Measurements from ENCODE around the gene NHERF1. TPM values are rescaled to one million over a fixed set of nuclear protein-coding genes. Genes with fewer than 3 reads are reported as not detected.

The NHERF1 gene
- total and polyA plus RNA-seq, 2 donors (not counting 3 experiments of a cell fraction or from before 2014, with no cell fraction given) = 24.4 to 26.9 TPM

DNA sequence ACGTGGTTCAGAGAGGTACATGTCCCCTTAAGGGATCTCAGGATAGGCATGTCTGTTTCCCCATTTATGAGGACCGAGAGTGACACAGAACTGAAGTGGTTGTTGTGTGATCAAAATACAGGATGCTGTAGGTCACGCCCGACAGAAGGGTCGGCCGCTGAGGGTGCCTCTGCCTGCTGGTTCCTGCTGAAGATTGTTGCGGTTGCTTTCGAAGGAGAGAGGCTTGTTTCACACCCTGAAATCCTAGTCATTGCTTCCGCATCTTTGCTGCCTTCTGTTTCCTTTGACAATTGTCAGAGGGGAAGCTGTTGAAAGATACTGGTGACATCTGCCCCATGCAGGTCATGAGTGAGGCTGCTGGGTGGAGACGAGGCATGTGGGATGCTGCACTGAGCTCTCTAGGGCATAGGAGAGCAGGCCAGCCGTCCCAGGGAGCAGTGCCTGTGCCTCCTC is 31.5 kb downstream of the NHERF1 start:
- Histone ChIP-seq H3K4me1 (ENCODE audit: control insufficient read depth, extremely low read depth, insufficient read depth, low read length) (peaks cover 7% of the 10 kb centered on the region), H4K20me1 (replicated peaks; ENCODE audit: control insufficient read depth, extremely low read depth, insufficient read depth, low read length) (no peaks in the 10 kb centered on the region), H3K9me3 (replicated peaks; ENCODE audit: control insufficient read depth, insufficient read depth, low read length) (no peaks in the 10 kb centered on the region), H3K27ac (ENCODE audit: insufficient read depth, low read depth, low read length) (no peak overlapping the region), H3K4me3 (replicated peaks in 1 of 3; ENCODE audit: insufficient read depth in 1 of 3, low read depth in 1 of 3, low read length in 3 of 3) (no peak overlapping the region), H3K79me2 (ENCODE audit: control insufficient read depth, insufficient read depth, low read length) (peaks cover 19% of the 10 kb centered on the region), H3K9me1 (replicated peaks; ENCODE audit: control insufficient read depth, extremely low read depth, insufficient read depth, low read length) (no peaks in the 10 kb centered on the region), H3K4me2 (ENCODE audit: insufficient read depth, low read length) (no peak overlapping the region), H3K36me3 (ENCODE audit: control insufficient read depth in 2 of 2, extremely low read depth in 1 of 2, insufficient read depth in 2 of 2, low read length in 2 of 2) (peaks cover 0 to 3% of the 10 kb centered on the region in 2 experiments), H3K9ac (replicated peaks; ENCODE audit: extremely low read depth, insufficient read depth, low read length) (no peak overlapping the region), H3K27me3 (ENCODE audit: control insufficient read depth in 2 of 2, insufficient read depth in 2 of 2, low read length in 2 of 2) (no peaks in the 10 kb centered on the region), H2AFZ (ENCODE audit: low read depth, low read length) (no peak overlapping the region)
- CTCF ChIA-PET = interaction anchor here (1.3 to 5.5 kb wide), 5 partner anchors 9 to 123 kb away, joined by 3 to 29 read pairs (median 5); partner anchors contain the start of gene GRIN2C
- dilution Hi-C loops (cut with MboI; ENCODE audit: extremely low pct_ligation_motif_present, low sequenced_read_pairs) = no loop called here
- FAIRE-seq (no peak), DNase-seq (ENCODE audit: low read depth, low spot score) (no peak)
- POLR2A ChIA-PET = no interaction called here
- BruUV-seq (replicated peaks) = no TSS peak
- intact Hi-C loops (cut with micrococcal nuclease) = loop anchor here (5.0 kb wide), 1 partner anchor 92 kb away; the partner anchor contains the start of gene FDXR
- TF ChIP-seq FOS (IDR thresholded peaks at IDR 0.05; ENCODE audit: borderline replicate concordance, insufficient read depth, low read length) (no peak), EZH2 (IDR thresholded peaks at IDR 0.05; ENCODE audit: borderline replicate concordance, low read depth, low read length, severe bottlenecking) (no peak), MYC (IDR thresholded peaks at IDR 0.05; ENCODE audit: low read depth, low read length) (no peak), JUN (IDR thresholded peaks at IDR 0.05; ENCODE audit: borderline replicate concordance, insufficient read depth, insufficient read length, low read depth) (no peak), POLR2AphosphoS5 (IDR thresholded peaks at IDR 0.05; ENCODE audit: insufficient read depth, low read depth, low read length) (no peak)

DNA sequence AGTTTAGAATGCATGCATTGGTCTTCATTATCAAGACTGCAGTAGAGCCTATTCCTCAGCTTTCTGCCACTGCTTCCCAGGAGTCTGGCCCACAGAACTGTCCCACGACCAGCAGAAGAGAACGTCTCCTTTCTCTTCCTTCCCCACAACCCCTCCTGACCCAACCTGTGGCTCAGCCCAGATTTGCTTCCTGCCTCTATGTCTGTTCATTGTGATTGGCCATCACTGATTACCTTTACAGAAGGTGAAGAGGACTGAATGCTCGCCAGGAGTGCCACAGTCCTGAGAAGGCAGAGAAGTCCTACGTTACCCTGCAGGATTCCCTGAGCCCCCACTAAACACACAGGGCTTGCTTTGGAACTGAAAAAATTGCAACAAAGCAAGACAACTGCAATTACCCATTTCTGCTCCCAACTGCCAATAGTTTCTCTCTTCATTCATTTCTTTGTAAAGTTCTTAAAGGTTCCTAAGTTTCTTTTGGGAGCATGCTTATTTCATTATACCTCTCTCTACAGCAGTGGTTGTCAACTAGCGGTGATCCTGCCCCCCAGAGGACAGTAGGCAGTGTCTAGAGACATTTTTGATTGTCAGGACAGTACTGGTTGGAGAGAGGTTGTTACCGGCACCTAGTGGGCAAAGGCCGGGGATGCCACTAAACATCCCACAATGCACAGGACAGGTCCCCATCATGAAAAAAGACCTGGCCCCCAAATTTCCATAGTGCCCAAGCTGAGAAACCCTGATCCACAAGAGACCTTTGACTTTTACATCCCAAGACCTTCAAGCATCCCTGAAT is 32.2 kb downstream of the NHERF1 start:
- Histone ChIP-seq H3K79me2 (ENCODE audit: control insufficient read depth, insufficient read depth, low read length) (peaks cover 12% of the 10 kb centered on the region), H4K20me1 (replicated peaks; ENCODE audit: control insufficient read depth, extremely low read depth, insufficient read depth, low read length) (no peaks in the 10 kb centered on the region), H3K27ac (ENCODE audit: insufficient read depth, low read depth, low read length) (no peak overlapping the region), H3K9me3 (replicated peaks; ENCODE audit: control insufficient read depth, insufficient read depth, low read length) (no peaks in the 10 kb centered on the region), H3K4me3 (replicated peaks in 1 of 3; ENCODE audit: insufficient read depth in 1 of 3, low read depth in 1 of 3, low read length in 3 of 3) (no peak overlapping the region), H3K36me3 (ENCODE audit: control insufficient read depth in 2 of 2, extremely low read depth in 1 of 2, insufficient read depth in 2 of 2, low read length in 2 of 2) (peaks cover 0 to 6% of the 10 kb centered on the region in 2 experiments), H3K9ac (replicated peaks; ENCODE audit: extremely low read depth, insufficient read depth, low read length) (no peak overlapping the region), H3K4me2 (ENCODE audit: insufficient read depth, low read length) (no peak overlapping the region), H3K27me3 (ENCODE audit: control insufficient read depth in 2 of 2, insufficient read depth in 2 of 2, low read length in 2 of 2) (no peaks in the 10 kb centered on the region), H3K9me1 (replicated peaks; ENCODE audit: control insufficient read depth, extremely low read depth, insufficient read depth, low read length) (no peaks in the 10 kb centered on the region), H2AFZ (ENCODE audit: low read depth, low read length) (no peak overlapping the region), H3K4me1 (ENCODE audit: control insufficient read depth, extremely low read depth, insufficient read depth, low read length) (peaks cover 7% of the 10 kb centered on the region)
- CTCF ChIA-PET = interaction anchor here (0.7 to 5.5 kb wide), 6 partner anchors 11 to 123 kb away, joined by 3 to 29 read pairs (median 6); partner anchors contain the start of gene GRIN2C
- POLR2A ChIA-PET = no interaction called here
- TF ChIP-seq POLR2AphosphoS5 (IDR thresholded peaks at IDR 0.05; ENCODE audit: insufficient read depth, low read depth, low read length) (no peak), MYC (IDR thresholded peaks at IDR 0.05; ENCODE audit: low read depth, low read length) (no peak)
- TF ChIP-seq, protein P1, sequence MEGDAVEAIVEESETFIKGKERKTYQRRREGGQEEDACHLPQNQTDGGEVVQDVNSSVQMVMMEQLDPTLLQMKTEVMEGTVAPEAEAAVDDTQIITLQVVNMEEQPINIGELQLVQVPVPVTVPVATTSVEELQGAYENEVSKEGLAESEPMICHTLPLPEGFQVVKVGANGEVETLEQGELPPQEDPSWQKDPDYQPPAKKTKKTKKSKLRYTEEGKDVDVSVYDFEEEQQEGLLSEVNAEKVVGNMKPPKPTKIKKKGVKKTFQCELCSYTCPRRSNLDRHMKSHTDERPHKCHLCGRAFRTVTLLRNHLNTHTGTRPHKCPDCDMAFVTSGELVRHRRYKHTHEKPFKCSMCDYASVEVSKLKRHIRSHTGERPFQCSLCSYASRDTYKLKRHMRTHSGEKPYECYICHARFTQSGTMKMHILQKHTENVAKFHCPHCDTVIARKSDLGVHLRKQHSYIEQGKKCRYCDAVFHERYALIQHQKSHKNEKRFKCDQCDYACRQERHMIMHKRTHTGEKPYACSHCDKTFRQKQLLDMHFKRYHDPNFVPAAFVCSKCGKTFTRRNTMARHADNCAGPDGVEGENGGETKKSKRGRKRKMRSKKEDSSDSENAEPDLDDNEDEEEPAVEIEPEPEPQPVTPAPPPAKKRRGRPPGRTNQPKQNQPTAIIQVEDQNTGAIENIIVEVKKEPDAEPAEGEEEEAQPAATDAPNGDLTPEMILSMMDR (IDR thresholded peaks at IDR 0.05; ENCODE audit: extremely low read depth in 1 of 2, insufficient read depth in 1 of 2, low read depth in 1 of 2, low read length in 2 of 2) = peak; percentile 12 to 17
- DNase-seq (ENCODE audit: low read depth, low spot score) = no peak
- intact Hi-C loops (cut with micrococcal nuclease) (no loop called here), dilution Hi-C loops (cut with MboI; ENCODE audit: extremely low pct_ligation_motif_present, low sequenced_read_pairs) (no loop called here)
- BruUV-seq (replicated peaks) = no TSS peak
- no peak for FAIRE-seq
